HepG2 (cell line): Measurements from ENCODE around the gene FAM110D. TPM values are rescaled to one million over a fixed set of nuclear protein-coding genes. Genes with fewer than 3 reads are reported as not detected.

Source experiments
- AHR ChIP-seq: IDR thresholded peaks from 2 replicates; pipeline ENCODE4 v1.6.1; 2018; ENCODE audit warnings: missing genetic modification reagents, missing compliant biosample characterization
- ELF1 ChIP-seq: sonication (generic); formaldehyde crosslinking; IDR thresholded peaks from 2 replicates; pipeline ENCODE4 v1.4.0; 2020; ENCODE audit warnings: missing genetic modification reagents
- FOXA3 ChIP-seq: IDR thresholded peaks from 2 replicates; pipeline ENCODE4 v1.6.1; 2016; ENCODE audit warnings: missing genetic modification reagents, missing compliant biosample characterization
- GATAD1 ChIP-seq: IDR thresholded peaks from 2 replicates; pipeline ENCODE4 v1.6.1; 2016; ENCODE audit warnings: missing genetic modification reagents, missing compliant biosample characterization
- HCFC1 ChIP-seq: fragments of 150-350 bp; IDR thresholded peaks from 2 replicates; pipeline ENCODE4 v1.6.1; 2014; ENCODE audit warnings: low read depth, low read length
- HDAC6 ChIP-seq: fragments of 200-600 bp; sonication (generic); IDR thresholded peaks from 2 replicates; pipeline ENCODE4 v1.7.0; 2017; ENCODE audit warnings: mild to moderate bottlenecking, antibody characterized with exemption, low read length, low read depth
- HIVEP1 ChIP-seq: sonication (generic); formaldehyde crosslinking; IDR thresholded peaks from 2 replicates; pipeline ENCODE4 v1.4.0; 2020; ENCODE audit warnings: mild to moderate bottlenecking, missing genetic modification reagents
- NCOR1 ChIP-seq: fragments of 200-600 bp; sonication (generic); IDR thresholded peaks from 2 replicates; pipeline ENCODE4 v1.7.0; 2017; ENCODE audit warnings: antibody characterized with exemption, low read length, borderline replicate concordance
- NFKB2 ChIP-seq: sonication (generic); formaldehyde crosslinking; IDR thresholded peaks from 2 replicates; pipeline ENCODE4 v1.4.0; 2020; ENCODE audit warnings: missing genetic modification reagents, borderline replicate concordance
- NFYC ChIP-seq: IDR thresholded peaks from 2 replicates; pipeline ENCODE4 v1.6.1; 2016; ENCODE audit warnings: missing genetic modification reagents, missing compliant biosample characterization
- NRL ChIP-seq: sonication (generic); formaldehyde crosslinking; IDR thresholded peaks from 2 replicates; pipeline ENCODE4 v1.5.0; 2020; ENCODE audit warnings: missing genetic modification reagents, mild to moderate bottlenecking, moderate library complexity, borderline replicate concordance
- RFX5 ChIP-seq: IDR thresholded peaks from 2 replicates; pipeline ENCODE4 v1.6.1; 2011; ENCODE audit warnings: low read depth, low read length, improper control_type of control experiment
- SIX1 ChIP-seq: sonication (generic); formaldehyde crosslinking; IDR thresholded peaks from 2 replicates; pipeline ENCODE4 v1.4.0; 2020; ENCODE audit warnings: missing genetic modification reagents, borderline replicate concordance
- SUZ12 ChIP-seq: fragments of 150-350 bp; IDR thresholded peaks from 2 replicates; pipeline ENCODE4 v1.6.1; 2014; ENCODE audit warnings: low read depth, low read length
- TBL1XR1 ChIP-seq: fragments of 150-350 bp; IDR thresholded peaks from 2 replicates; pipeline ENCODE4 v1.6.1; 2014; ENCODE audit warnings: borderline replicate concordance, low read length; ENCODE audit not compliant: partially characterized antibody
- TEAD3 ChIP-seq: optimal IDR thresholded peaks from 2 replicates; pipeline ENCODE3; 2016; ENCODE audit warnings: borderline replicate concordance
- TRIM24 ChIP-seq: sonication (generic); formaldehyde crosslinking; IDR thresholded peaks from 2 replicates; pipeline ENCODE4 v1.8.0; 2022; ENCODE audit warnings: mild to moderate bottlenecking, missing genetic modification reagents
- ZBTB7A ChIP-seq: sonication (generic); formaldehyde crosslinking; IDR thresholded peaks from 2 replicates; pipeline ENCODE4 v1.8.0; 2022; ENCODE audit warnings: mild to moderate bottlenecking, missing genetic modification reagents
- ZNF205 ChIP-seq: IDR thresholded peaks from 2 replicates; pipeline ENCODE4 v1.6.1; 2018; ENCODE audit warnings: missing biosample characterization, missing genetic modification reagents
- ZNF256 ChIP-seq: sonication (generic); formaldehyde crosslinking; conservative IDR thresholded peaks from 2 replicates; pipeline ENCODE4 v1.4.0; 2020; ENCODE audit warnings: missing genetic modification reagents
- ZNF33A ChIP-seq: sonication (generic); formaldehyde crosslinking; IDR thresholded peaks from 2 replicates; pipeline ENCODE4 v1.5.1; 2020; ENCODE audit warnings: missing genetic modification reagents, mild to moderate bottlenecking, moderate library complexity, borderline replicate concordance
- ZNF557 ChIP-seq: sonication (generic); formaldehyde crosslinking; IDR thresholded peaks from 2 replicates; pipeline ENCODE4 v1.4.0; 2020; ENCODE audit warnings: missing genetic modification reagents
- ZNF605 ChIP-seq: sonication (generic); formaldehyde crosslinking; IDR thresholded peaks from 2 replicates; pipeline ENCODE4 v1.8.0; 2022; ENCODE audit warnings: mild to moderate bottlenecking, missing genetic modification reagents
- ZNF773 ChIP-seq: sonication (generic); formaldehyde crosslinking; IDR thresholded peaks from 2 replicates; pipeline ENCODE4 v1.4.0; 2020; ENCODE audit warnings: missing genetic modification reagents, borderline replicate concordance
- ZNF780A ChIP-seq: sonication (generic); formaldehyde crosslinking; IDR thresholded peaks from 2 replicates; pipeline ENCODE4 v1.8.0; 2022; ENCODE audit warnings: mild to moderate bottlenecking, missing genetic modification reagents, moderate library complexity
- polyA plus RNA-seq, 8 experiments: library from polyadenylated mRNA; depleted of rRNA in 3 of 8; stranded (reverse) in 7 of 8; unstranded in 1 of 8; fragments of >200 nt; fragmentation: Illumina TruSeq in 4 of 8; extraction: Trizol in 4 of 8; gene quantifications; 2 replicates each; pipeline versions ENCODE4 v1.2.1 to v1.2.3, GENCODE V29; 2011 to 2016; ENCODE audit warnings: low read depth in 4 of 8, missing spikeins in 1 of 8, mixed read lengths in 1 of 8; ENCODE audit not compliant: insufficient read depth in 1 of 8
- total RNA-seq, 5 experiments: library from RNA; depleted of rRNA; stranded (reverse); fragments of >200 nt; fragmentation: Illumina TruSeq; extraction: Trizol; gene quantifications; 2 replicates each; pipeline ENCODE4 v1.2.3, GENCODE V29; 2016; ENCODE audit warnings: low read depth in 1 of 5
- TF ChIP-seq, protein P1 (sequence below): sonication (generic); formaldehyde crosslinking; IDR thresholded peaks from 2 replicates; pipeline ENCODE4 v1.4.0; 2020; ENCODE audit warnings: missing genetic modification reagents
- TF ChIP-seq, protein P2 (sequence below), 2 experiments: sonication (generic) in 1 of 2; formaldehyde crosslinking in 1 of 2; IDR thresholded peaks; 2 replicates each; pipeline versions ENCODE4 v1.4.0 to v1.6.1; 2018 to 2020; ENCODE audit warnings: missing genetic modification reagents in 2 of 2, borderline replicate concordance in 1 of 2, low read depth in 1 of 2, mild to moderate bottlenecking in 1 of 2, missing biosample characterization in 1 of 2
- TF ChIP-seq, protein P3 (sequence below): sonication (generic); formaldehyde crosslinking; conservative IDR thresholded peaks from 2 replicates; pipeline ENCODE4 v1.4.0; 2020; ENCODE audit warnings: missing genetic modification reagents

FAM110D gene
- total and polyA plus RNA-seq, 2 of the 13 experiments (the other 11 are each of a cell fraction or from before 2014, with no cell fraction given): not detected

DNA sequence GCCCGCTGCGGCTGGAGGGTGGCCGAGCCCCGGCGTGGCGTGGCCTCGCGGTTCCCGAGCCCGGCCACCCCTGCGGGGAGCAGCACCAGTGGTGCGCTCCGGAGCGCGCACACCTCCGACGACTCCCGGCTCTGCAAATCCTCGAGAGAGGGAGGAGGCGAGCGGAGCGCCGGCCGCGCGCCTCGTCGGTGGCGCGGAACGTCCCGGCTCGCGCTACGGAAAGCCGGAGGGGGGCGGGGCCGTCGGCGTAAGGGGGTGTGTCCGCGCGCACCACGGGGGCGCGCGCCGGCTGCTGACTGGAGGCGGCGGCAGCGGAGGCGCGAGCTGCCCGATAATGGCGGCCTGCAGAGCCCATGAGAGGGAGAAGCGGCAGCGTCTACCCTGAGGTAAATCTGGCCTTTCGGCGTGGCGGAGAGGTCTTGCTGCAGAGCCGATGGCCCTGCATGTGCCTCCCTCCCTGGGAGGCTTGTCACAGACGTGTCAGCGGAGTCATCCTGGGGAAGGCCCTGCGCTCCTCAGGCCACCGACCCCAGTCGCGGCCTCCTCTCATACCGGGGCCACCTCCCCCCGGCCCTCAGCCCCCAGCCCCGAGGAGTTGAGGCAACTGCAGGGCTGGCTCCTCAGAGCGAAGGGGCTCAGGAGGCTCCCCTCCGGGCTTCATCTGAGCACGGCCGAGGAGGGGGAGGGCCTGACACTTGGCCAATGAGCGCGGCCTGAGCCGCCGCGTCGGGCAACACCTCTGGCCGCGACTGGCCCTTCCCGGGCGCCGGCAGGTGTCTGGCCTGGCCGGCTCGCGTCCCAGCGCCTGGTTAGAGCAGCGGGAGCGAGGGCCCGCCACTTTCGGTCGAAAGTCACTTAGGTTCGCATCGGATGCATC is 47.1 kb upstream of the FAM110D start, which contains the start of gene PDIK1L (continued):
- TF ChIP-seq ZNF780A (CRISPR knock-in tag) (no peak), ZNF557 (no peak), TRIM24 (no peak), ZNF33A (CRISPR knock-in tag) (no peak), HDAC6 (no peak), SIX1 (no peak), TEAD3 (CRISPR knock-in tag) (no peak), ZBTB7A (no peak), FOXA3 (CRISPR knock-in tag) (peak; percentile 3; the same call in 1 of the 2 replicates), HCFC1 (peak; percentile 53; the same call in 1 of the 2 replicates), NCOR1 (no peak), ZNF205 (CRISPR knock-in tag) (no peak), ZNF256 (CRISPR knock-in tag) (no peak), NRL (CRISPR knock-in tag) (peak; percentile 62; the same call in 1 of the 2 replicates), ZNF605 (peak; percentile 89), SUZ12 (no peak), ELF1 (CRISPR knock-in tag) (no peak), RFX5 (peak; percentile 65; the same call in 1 of the 2 replicates), GATAD1 (CRISPR knock-in tag) (peak; percentile 53), NFKB2 (CRISPR knock-in tag) (no peak), TBL1XR1 (no peak), AHR (no peak), HIVEP1 (CRISPR knock-in tag) (peak; percentile 54; the same call in 1 of the 2 replicates), ZNF773 (CRISPR knock-in tag) (no peak), NFYC (peak; percentile 71)
- TF ChIP-seq, protein P1, sequence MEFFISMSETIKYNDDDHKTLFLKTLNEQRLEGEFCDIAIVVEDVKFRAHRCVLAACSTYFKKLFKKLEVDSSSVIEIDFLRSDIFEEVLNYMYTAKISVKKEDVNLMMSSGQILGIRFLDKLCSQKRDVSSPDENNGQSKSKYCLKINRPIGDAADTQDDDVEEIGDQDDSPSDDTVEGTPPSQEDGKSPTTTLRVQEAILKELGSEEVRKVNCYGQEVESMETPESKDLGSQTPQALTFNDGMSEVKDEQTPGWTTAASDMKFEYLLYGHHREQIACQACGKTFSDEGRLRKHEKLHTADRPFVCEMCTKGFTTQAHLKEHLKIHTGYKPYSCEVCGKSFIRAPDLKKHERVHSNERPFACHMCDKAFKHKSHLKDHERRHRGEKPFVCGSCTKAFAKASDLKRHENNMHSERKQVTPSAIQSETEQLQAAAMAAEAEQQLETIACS (CRISPR knock-in tag): peak; percentile 95
- TF ChIP-seq, protein P2, sequence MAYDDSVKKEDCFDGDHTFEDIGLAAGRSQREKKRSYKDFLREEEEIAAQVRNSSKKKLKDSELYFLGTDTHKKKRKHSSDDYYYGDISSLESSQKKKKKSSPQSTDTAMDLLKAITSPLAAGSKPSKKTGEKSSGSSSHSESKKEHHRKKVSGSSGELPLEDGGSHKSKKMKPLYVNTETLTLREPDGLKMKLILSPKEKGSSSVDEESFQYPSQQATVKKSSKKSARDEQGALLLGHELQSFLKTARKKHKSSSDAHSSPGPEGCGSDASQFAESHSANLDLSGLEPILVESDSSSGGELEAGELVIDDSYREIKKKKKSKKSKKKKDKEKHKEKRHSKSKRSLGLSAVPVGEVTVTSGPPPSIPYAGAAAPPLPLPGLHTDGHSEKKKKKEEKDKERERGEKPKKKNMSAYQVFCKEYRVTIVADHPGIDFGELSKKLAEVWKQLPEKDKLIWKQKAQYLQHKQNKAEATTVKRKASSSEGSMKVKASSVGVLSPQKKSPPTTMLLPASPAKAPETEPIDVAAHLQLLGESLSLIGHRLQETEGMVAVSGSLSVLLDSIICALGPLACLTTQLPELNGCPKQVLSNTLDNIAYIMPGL (CRISPR knock-in tag; IDR thresholded peaks at IDR 0.05; ENCODE audit: borderline replicate concordance in 1 of 2, low read depth in 1 of 2): peak in 1 of 2 experiments; percentile 64; a peak in 1 of 4 replicates
- TF ChIP-seq, protein P3, sequence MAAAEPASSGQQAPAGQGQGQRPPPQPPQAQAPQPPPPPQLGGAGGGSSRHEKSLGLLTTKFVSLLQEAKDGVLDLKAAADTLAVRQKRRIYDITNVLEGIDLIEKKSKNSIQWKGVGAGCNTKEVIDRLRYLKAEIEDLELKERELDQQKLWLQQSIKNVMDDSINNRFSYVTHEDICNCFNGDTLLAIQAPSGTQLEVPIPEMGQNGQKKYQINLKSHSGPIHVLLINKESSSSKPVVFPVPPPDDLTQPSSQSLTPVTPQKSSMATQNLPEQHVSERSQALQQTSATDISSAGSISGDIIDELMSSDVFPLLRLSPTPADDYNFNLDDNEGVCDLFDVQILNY (CRISPR knock-in tag): peak; percentile 16; the same call in 1 of the 2 replicates
